HFF-Myc (cell line): ENCODE results near the gene AMTN.
"Not testable (repeated sequence)": the region's sequence is repeated elsewhere in the genome, so short reads cannot be mapped to it uniquely, and the experiment has no call there.

Source experiments
- DNase-seq: peaks from one replicate; pipeline ENCODE4 v3.0.0-alpha.2; 2011; ENCODE audit warnings: low read depth; ENCODE audit errors: extremely low read depth
- H3K4me3 ChIP-seq: replicated peaks from 2 replicates; pipeline ENCODE4 v1.5.1; 2011; ENCODE audit warnings: low read depth, mild to moderate bottlenecking, control low read depth, low read length
- TF ChIP-seq, protein P1 (sequence below): IDR thresholded peaks from 2 replicates; pipeline ENCODE4 v1.5.1; 2012; ENCODE audit warnings: mild to moderate bottlenecking, low read depth, low read length, control low read depth; ENCODE audit errors: missing control alignments

The AMTN gene

DNA sequence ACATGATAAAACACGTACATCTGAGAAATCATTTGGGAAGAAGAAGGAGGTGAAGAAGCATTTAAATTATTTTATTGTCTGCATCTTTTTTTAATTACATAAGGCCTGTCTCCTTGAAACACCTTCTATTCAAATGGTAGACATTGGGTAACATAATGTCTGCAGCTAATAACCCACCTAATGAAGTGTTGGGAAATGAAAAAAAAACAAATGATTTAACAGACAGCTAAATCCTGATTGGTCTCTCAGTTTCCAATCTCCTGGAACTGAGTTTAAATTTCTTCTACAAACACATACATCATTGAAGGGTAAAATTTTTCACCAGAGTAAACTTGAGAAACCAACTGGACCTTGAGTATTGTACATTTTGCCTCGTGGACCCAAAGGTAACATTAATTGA, at the start of gene AMTN:
Gene AMTN (plus strand): TSS at position 301 of the 400 bp plus-strand sequence. CDS start 209 bp downstream, outside the sequence.
- DNase-seq, result no peak
- TF ChIP-seq, protein P1, sequence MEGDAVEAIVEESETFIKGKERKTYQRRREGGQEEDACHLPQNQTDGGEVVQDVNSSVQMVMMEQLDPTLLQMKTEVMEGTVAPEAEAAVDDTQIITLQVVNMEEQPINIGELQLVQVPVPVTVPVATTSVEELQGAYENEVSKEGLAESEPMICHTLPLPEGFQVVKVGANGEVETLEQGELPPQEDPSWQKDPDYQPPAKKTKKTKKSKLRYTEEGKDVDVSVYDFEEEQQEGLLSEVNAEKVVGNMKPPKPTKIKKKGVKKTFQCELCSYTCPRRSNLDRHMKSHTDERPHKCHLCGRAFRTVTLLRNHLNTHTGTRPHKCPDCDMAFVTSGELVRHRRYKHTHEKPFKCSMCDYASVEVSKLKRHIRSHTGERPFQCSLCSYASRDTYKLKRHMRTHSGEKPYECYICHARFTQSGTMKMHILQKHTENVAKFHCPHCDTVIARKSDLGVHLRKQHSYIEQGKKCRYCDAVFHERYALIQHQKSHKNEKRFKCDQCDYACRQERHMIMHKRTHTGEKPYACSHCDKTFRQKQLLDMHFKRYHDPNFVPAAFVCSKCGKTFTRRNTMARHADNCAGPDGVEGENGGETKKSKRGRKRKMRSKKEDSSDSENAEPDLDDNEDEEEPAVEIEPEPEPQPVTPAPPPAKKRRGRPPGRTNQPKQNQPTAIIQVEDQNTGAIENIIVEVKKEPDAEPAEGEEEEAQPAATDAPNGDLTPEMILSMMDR, result no peak
- H3K4me3 ChIP-seq, result no peak within 1 kb of the TSS

DNA sequence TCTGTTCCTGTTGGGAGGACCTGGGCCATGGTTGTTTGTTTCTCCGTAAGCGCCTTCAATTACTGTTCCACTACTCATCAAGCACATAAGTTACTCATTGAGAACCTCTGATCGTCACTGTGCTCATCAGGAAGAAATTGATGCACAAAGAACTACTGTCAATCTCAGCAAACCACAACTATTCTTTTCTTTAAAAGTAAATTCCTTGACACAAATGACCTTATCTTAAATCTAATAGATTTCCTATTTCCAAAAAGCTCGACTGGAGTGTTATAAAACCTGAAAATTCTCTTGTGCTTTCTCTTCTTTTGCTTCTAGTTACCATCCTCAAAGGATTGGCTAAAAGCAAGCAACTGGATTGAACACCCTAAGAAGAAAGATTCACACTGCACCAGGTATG, 46.5 kb upstream of the AMTN start, which contains the start of gene MUC7:
Gene MUC7 (plus strand): TSS at position 301 of the 400 bp plus-strand sequence. CDS start 1,825 bp downstream, outside the sequence.
- DNase-seq, result no peak
- TF ChIP-seq, protein P1, result no peak

DNA sequence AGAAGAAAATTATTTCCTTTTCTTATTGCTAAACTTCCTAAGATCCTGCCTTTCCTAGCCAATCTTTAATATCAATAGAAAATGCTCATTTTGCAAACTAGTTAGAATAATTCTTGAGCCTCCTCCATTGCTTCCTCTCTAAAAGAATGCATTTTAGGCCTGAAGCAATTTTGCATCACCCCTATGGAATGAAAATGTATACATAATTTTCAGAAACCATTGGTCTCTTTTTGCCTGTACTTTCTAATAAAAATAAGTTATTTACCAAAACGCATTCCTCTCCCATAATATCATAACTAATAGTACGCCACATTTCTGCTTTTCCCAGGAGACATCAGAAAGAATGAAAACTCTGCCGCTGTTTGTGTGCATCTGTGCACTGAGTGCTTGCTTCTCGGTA, 44.7 kb upstream of the AMTN start:
- TF ChIP-seq, protein P1, result no peak
- DNase-seq, result no peak
- H3K4me3 ChIP-seq, result no peak overlapping the region

More for the DNA sequence above, 46.5 kb upstream of the AMTN start, which contains the start of gene MUC7:
- no peak within 1 kb of the TSS for H3K4me3 ChIP-seq

- TF ChIP-seq, protein P1, result no peak
- no peak for DNase-seq
- H3K4me3 ChIP-seq, result no peak overlapping the region
Observed at GRCh38 chr4:70488748-70489147, 29.6 kb upstream of the AMTN start.

GRCh38 chr4:70496231-70496630, 22.1 kb upstream of the AMTN start:
- no peak for DNase-seq
- TF ChIP-seq, protein P1, result no peak
- no peak overlapping the region for H3K4me3 ChIP-seq

DNA sequence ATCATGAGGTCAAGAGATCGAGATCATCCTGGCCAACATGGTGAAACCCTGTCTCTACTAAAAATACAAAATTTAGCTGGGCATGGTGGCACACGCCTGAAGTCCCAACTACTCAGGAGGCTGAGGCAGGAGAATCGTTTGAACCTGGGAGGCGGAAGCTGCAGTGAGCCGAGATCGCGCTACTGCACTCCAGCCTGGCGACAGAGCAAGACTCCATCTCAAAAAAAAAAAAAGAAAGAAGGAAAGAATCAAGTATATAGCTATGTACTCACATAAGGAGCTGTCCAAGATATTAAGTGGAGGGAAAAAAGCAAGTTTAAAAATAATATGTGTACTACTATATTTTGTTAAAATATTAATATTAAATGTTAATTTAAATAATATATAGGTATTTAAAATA, 16.5 kb upstream of the AMTN start:
- not testable (repeated sequence) for DNase-seq

GRCh38 chr4:70504733-70505132, 13.6 kb upstream of the AMTN start:
- TF ChIP-seq, protein P1, result no peak
- no peak for DNase-seq
- no peak overlapping the region for H3K4me3 ChIP-seq

More for the DNA sequence above, 16.5 kb upstream of the AMTN start:
- not testable (repeated sequence) for H3K4me3 ChIP-seq
